ENCODE measurements around the gene FCRL4.

FCRL4 gene

GRCh38 chr1:157597959-157598667, at the start of gene FCRL4:
TSS of gene FCRL4 (minus strand) at chr1:157598085. CDS start at chr1:157597944, 141 bp downstream.
- no peak for TF ChIP-seq CTCF (IDR thresholded peaks at IDR 0.05; ENCODE audit: low read depth, low read length)
- in situ Hi-C loops (cut with HindIII; ENCODE audit: low sequenced_read_pairs): no loop called here
- H3K4me3 ChIP-seq (ENCODE audit: low read depth, low read length): no peak within 1 kb of the TSS
- no peak for DNase-seq (ENCODE audit: low read depth, low spot score)

- TF ChIP-seq CTCF (IDR thresholded peaks at IDR 0.05; ENCODE audit: low read depth, low read length): no peak
- in situ Hi-C loops (cut with HindIII; ENCODE audit: low sequenced_read_pairs): no loop called here
- no peak overlapping the region for H3K4me3 ChIP-seq (ENCODE audit: low read depth, low read length)
- DNase-seq (ENCODE audit: low read depth, low spot score): no peak
Measured at GRCh38 chr1:157646144-157646543, 48.3 kb upstream of the FCRL4 start.

DNA sequence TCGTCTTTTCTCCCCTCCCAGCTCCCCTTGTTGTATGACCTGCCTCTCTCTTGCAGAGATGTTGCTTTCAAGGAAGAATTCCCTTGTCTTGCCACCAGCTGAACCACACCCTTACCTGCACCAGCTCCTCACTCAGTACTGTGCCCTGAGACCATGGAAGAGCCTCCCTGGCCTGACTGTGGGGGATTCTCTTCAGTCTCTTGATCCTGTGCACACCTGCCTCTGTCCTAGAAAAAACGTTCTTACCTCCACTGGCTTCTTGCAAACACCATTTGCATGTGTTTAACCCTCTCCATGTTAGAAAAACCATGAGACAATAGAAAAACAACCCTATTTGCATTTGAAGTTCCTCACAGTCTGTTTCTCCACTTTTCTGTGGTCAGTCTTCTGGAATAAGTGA, 43.3 kb upstream of the FCRL4 start:
- no peak overlapping the region for H3K4me3 ChIP-seq (ENCODE audit: low read depth, low read length)
- in situ Hi-C loops (cut with HindIII; ENCODE audit: low sequenced_read_pairs): no loop called here
- no peak for TF ChIP-seq CTCF (IDR thresholded peaks at IDR 0.05; ENCODE audit: low read depth, low read length)

DNA sequence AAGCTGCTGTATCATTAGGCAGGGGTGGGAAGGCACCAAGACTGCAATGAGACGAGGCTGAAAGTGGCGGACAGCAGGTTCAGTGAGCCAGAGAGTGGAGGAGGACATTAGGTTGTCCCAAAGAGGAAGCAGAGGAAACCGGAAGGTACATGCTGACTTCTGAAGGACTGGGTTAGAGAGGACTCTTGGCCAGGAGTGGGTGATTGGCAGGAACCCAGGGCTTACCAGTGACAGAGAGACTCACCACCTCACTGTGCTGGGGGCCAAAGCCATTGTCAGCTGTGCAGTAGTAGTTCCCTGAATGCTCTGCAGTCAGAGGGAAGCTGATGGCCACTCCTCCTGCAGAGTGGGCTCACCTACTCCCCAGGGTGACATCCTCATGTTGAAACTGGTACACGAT, 41.9 kb upstream of the FCRL4 start:
- TF ChIP-seq CTCF (IDR thresholded peaks at IDR 0.05; ENCODE audit: low read depth, low read length): no peak
- in situ Hi-C loops (cut with HindIII; ENCODE audit: low sequenced_read_pairs): no loop called here
- DNase-seq (ENCODE audit: low read depth, low spot score): no peak
- H3K4me3 ChIP-seq (ENCODE audit: low read depth, low read length): no peak overlapping the region

More for the DNA sequence above, 43.3 kb upstream of the FCRL4 start:
- no peak for DNase-seq (ENCODE audit: low read depth, low spot score)

DNA sequence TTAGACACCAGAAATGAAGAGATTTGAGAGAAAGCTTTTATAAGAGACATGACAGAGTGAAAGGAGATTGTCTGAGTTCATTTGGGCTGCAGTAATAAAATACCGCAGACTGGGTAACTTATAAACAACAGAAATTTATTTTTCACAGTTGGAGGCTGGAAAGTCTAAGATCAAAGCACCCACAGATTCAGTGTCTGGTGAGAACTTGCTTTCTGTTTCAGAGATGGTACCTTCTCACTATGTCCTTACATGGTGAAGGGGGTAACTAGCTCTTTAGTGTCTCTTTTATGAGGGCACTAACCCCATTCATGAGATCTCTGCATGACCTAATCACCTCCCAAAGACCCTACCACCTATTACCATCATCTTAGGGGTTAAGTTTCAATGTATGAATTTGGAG, 30.9 kb upstream of the FCRL4 start:
- no peak overlapping the region for H3K4me3 ChIP-seq (ENCODE audit: low read depth, low read length)
- no peak for TF ChIP-seq CTCF (IDR thresholded peaks at IDR 0.05; ENCODE audit: low read depth, low read length)
- in situ Hi-C loops (cut with HindIII; ENCODE audit: low sequenced_read_pairs): no loop called here
- DNase-seq (ENCODE audit: low read depth, low spot score): no peak

GRCh38 chr1:157626099-157626498, 28.2 kb upstream of the FCRL4 start:
- H3K4me3 ChIP-seq (ENCODE audit: low read depth, low read length): no peak overlapping the region
- no peak for DNase-seq (ENCODE audit: low read depth, low spot score)
- no peak for TF ChIP-seq CTCF (IDR thresholded peaks at IDR 0.05; ENCODE audit: low read depth, low read length)
- in situ Hi-C loops (cut with HindIII; ENCODE audit: low sequenced_read_pairs): no loop called here

Measured in astrocyte of the spinal cord (primary cell).